ENCODE measurements around the gene ISCU. TPM values are rescaled to one million over a fixed set of nuclear protein-coding genes. Genes with fewer than 3 reads are reported as not detected.

The ISCU gene
- total and polyA plus RNA-seq, 2 of the 8 experiments (the other 6 are each of a cell fraction or from before 2014, with no cell fraction given) = 72.1 to 78.1 TPM

- Histone ChIP-seq H3K27me3 (replicated peaks in 1 of 4; ENCODE audit: control insufficient read depth in 3 of 4, extremely low read depth in 1 of 4, insufficient read depth in 3 of 4, low read length in 3 of 4) (no peaks in the 10 kb centered on the region), H4K5ac (ENCODE audit: insufficient read length, low read depth, low read length) (no peak overlapping the region), H4K20me1 (replicated peaks in 1 of 2; ENCODE audit: control insufficient read depth in 1 of 2, insufficient read depth in 2 of 2, low read length in 2 of 2) (peaks cover 0 to 4% of the 10 kb centered on the region in 2 experiments), H3K23ac (ENCODE audit: insufficient read length) (no peak overlapping the region), H4K91ac (replicated peaks; ENCODE audit: insufficient read length, low read length) (no peak overlapping the region), H2BK12ac (ENCODE audit: low read depth, low read length) (no peak overlapping the region), H3K14ac (ENCODE audit: insufficient read length) (no peak overlapping the region), H3K4me1 (replicated peaks in 1 of 4; ENCODE audit: control insufficient read depth in 3 of 4, insufficient read depth in 4 of 4, low read length in 3 of 4) (no peaks in the 10 kb centered on the region), H2BK120ac (replicated peaks; ENCODE audit: low read depth, low read length) (no peak overlapping the region), H3K9ac (replicated peaks in 1 of 4; ENCODE audit: extremely low read depth in 1 of 4, low read depth in 3 of 4, low read length in 3 of 4) (no peak overlapping the region), H3K27ac (ENCODE audit: low read depth, low read length) (no peak overlapping the region), H3K4ac (replicated peaks; ENCODE audit: insufficient read length, low read depth, low read length) (no peak overlapping the region), H3K56ac (replicated peaks; ENCODE audit: insufficient read length, low read depth, low read length) (no peak overlapping the region), H3K9me3 (ENCODE audit: insufficient read depth in 2 of 2, low read depth in 1 of 2, low read length in 1 of 2) (no peaks in the 10 kb centered on the region), H3K79me2 (ENCODE audit: control insufficient read depth in 1 of 2, insufficient read depth in 2 of 2, low read length in 2 of 2) (peaks cover 0 to 13% of the 10 kb centered on the region in 2 experiments; a peak in 3 of 4 replicates), H3K18ac (ENCODE audit: extremely low read depth, low read length) (no peak overlapping the region), H2BK20ac (ENCODE audit: low read length) (no peak overlapping the region), H2AK5ac (ENCODE audit: low read depth, low read length) (no peak overlapping the region), H3K4me2 (ENCODE audit: insufficient read depth in 1 of 2, low read depth in 2 of 2, low read length in 2 of 2) (no peak overlapping the region), H3K23me2 (ENCODE audit: low read depth, low read length) (peaks cover 5% of the 10 kb centered on the region; the same call in 1 of the 2 replicates), H3K79me1 (ENCODE audit: low read depth, low read length) (no peaks in the 10 kb centered on the region), H3K4me3 (ENCODE audit: extremely low read depth in 1 of 4, insufficient read depth in 2 of 4, low read depth in 3 of 4, low read length in 4 of 4) (no peak overlapping the region), H2BK15ac (ENCODE audit: low read length) (no peak overlapping the region), H2AFZ (ENCODE audit: low read length) (no peak overlapping the region), H3K36me3 (ENCODE audit: control insufficient read depth in 2 of 4, insufficient read depth in 4 of 4, low read length in 3 of 4) (peaks cover 24 to 55% (median 47%) of the 10 kb centered on the region in 4 experiments), H4K8ac (ENCODE audit: extremely low read depth, insufficient read depth, low read length) (no peak overlapping the region), H2BK5ac (ENCODE audit: low read depth, low read length) (no peak overlapping the region)
- POLR2A ChIA-PET (ENCODE audit: partially characterized antibody) = interaction anchor here (1.0 to 2.8 kb wide), 6 partner anchors 37 to 55 kb away, joined by 3 to 12 read pairs (median 5); no protein-coding TSS in a partner anchor
- 89% methylated on average over 7 of the region's 7 CpGs; no CpG with 5 or more reads in 1 of the 2 experiments for WGBS, 2 experiments (ENCODE audit: extremely low coverage in 1 of 2, insufficient coverage in 1 of 2, insufficient read length in 1 of 2, insufficient replicate concordance in 2 of 2, low coverage in 1 of 2, low lambda C conversion rate in 2 of 2, missing lambda C conversion rate in 1 of 2)
- no peak for DNase-seq (ENCODE audit: low read depth in 1 of 2, low spot score in 2 of 2)
- CTCF ChIA-PET (ENCODE audit: partially characterized antibody) = interaction anchor here (1.0 to 24.3 kb wide), 6 partner anchors 10 to 237 kb away, joined by 3 to 523 read pairs (median 5); no protein-coding TSS in a partner anchor
- no peak for FAIRE-seq
- no peak for TF ChIP-seq SIRT6 (IDR thresholded peaks at IDR 0.05; ENCODE audit: low read length)
- no peak for TF ChIP-seq MAFK (IDR thresholded peaks at IDR 0.05; ENCODE audit: low read depth, low read length)
- TF ChIP-seq SRF (IDR thresholded peaks at IDR 0.05; ENCODE audit: low read depth, low read length) = no peak
- no peak for TF ChIP-seq SP2 (IDR thresholded peaks at IDR 0.05; ENCODE audit: low read length)
- no peak for TF ChIP-seq EP300 (IDR thresholded peaks at IDR 0.05; ENCODE audit: borderline replicate concordance in 1 of 2, low read depth in 2 of 2, low read length in 2 of 2)
- no peak for TF ChIP-seq TCF12 (IDR thresholded peaks at IDR 0.05; ENCODE audit: low read depth, low read length)
- no peak for TF ChIP-seq CHD2 (IDR thresholded peaks at IDR 0.05; ENCODE audit: low read length)
Observed at GRCh38 chr12:108567406-108568337, 5.3 kb downstream of the ISCU start.

All from H1 (cell line).